ENCODE measurements around the gene GPR61.

GPR61 gene

GRCh38 chr1:109508001-109508872, 31.4 kb upstream of the GPR61 start:
- peak overlapping the region in 1 of 7 experiments; percentile 69 for H3K4me3 ChIP-seq
- H3K27ac ChIP-seq: no peak overlapping the region

- peak overlapping the region in 6 of 21 experiments; percentile 61 to 80 (median 76) for H3K27ac ChIP-seq
Observed at GRCh38 chr1:109508873-109509175, 30.8 kb upstream of the GPR61 start.

GRCh38 chr1:109509176-109510134, 30.2 kb upstream of the GPR61 start, which contains the start of gene AMIGO1:
AMIGO1 (minus strand) TSS chr1:109509727; CDS start chr1:109508912, 815 bp downstream.
- Histone ChIP-seq H3K4me3 (peak within 1 kb of the TSS; percentile 51 to 69 (median 62)), H3K27ac (peak within 1 kb of the TSS in 13 of 21 experiments; percentile 51 to 80 (median 68))

More at GRCh38 chr1:109508873-109509175, 30.8 kb upstream of the GPR61 start:
- peak overlapping the region in 6 of 7 experiments; percentile 51 to 69 (median 62) for H3K4me3 ChIP-seq

- Histone ChIP-seq H3K27ac (no peak overlapping the region), H3K4me3 (no peak overlapping the region)
Observed at GRCh38 chr1:109513110-109513710, 26.5 kb upstream of the GPR61 start.

- H3K27ac ChIP-seq: no peak overlapping the region
Observed at GRCh38 chr1:109514846-109515245, 24.8 kb upstream of the GPR61 start.

GRCh38 chr1:109516872-109517271, 22.8 kb upstream of the GPR61 start:
- Histone ChIP-seq H3K27ac (no peak overlapping the region), H3K4me3 (no peak overlapping the region)

More at GRCh38 chr1:109514846-109515245, 24.8 kb upstream of the GPR61 start:
- no peak overlapping the region for H3K4me3 ChIP-seq

- no peak overlapping the region for H3K27ac ChIP-seq
- no peak overlapping the region for H3K4me3 ChIP-seq
Observed at GRCh38 chr1:109517337-109517736, 22.3 kb upstream of the GPR61 start.

GRCh38 chr1:109521002-109521951, 18.4 kb upstream of the GPR61 start:
- Histone ChIP-seq H3K4me3 (no peak overlapping the region), H3K27ac (no peak overlapping the region)

GRCh38 chr1:109522026-109522425, 17.6 kb upstream of the GPR61 start:
- H3K4me3 ChIP-seq: no peak overlapping the region
- no peak overlapping the region for H3K27ac ChIP-seq

GRCh38 chr1:109523706-109524105, 16.0 kb upstream of the GPR61 start:
- H3K4me3 ChIP-seq: no peak overlapping the region
- no peak overlapping the region for H3K27ac ChIP-seq

GRCh38 chr1:109527098-109527811, 12.4 kb upstream of the GPR61 start:
- Histone ChIP-seq H3K4me3 (no peak overlapping the region), H3K27ac (no peak overlapping the region)

- no peak overlapping the region for H3K4me3 ChIP-seq
- no peak overlapping the region for H3K27ac ChIP-seq
Observed at GRCh38 chr1:109527846-109528695, 11.6 kb upstream of the GPR61 start.

- Histone ChIP-seq H3K4me3 (no peak overlapping the region), H3K27ac (no peak overlapping the region)
Observed at GRCh38 chr1:109528712-109529111, 11.0 kb upstream of the GPR61 start.

GRCh38 chr1:109529881-109530456, 9.7 kb upstream of the GPR61 start:
- H3K4me3 ChIP-seq: no peak overlapping the region
- H3K27ac ChIP-seq: no peak overlapping the region

- no peak overlapping the region for H3K4me3 ChIP-seq
- H3K27ac ChIP-seq: no peak overlapping the region
Observed at GRCh38 chr1:109530457-109531087, 9.1 kb upstream of the GPR61 start.

- H3K27ac ChIP-seq: no peak overlapping the region
- no peak overlapping the region for H3K4me3 ChIP-seq
Observed at GRCh38 chr1:109531380-109531779, 8.3 kb upstream of the GPR61 start.

Data from skin epidermis (tissue), 12 donors.